Stimulated activated CD4-positive, alpha-beta T cell treated with anti-CD3 and anti-CD28 coated beads, Interleukin-4, amount 100 ng/mL, for 4 hours (primary cell): ENCODE measurements around the gene MTRFR.
A peak's percentile ranks its signal among the peaks of the same experiment; 100 is the strongest.

Experiments
- DNase-seq, 2 experiments: peaks; one replicate each; pipeline ENCODE4 v3.0.0-alpha.2; 2020

The MTRFR gene

GRCh38 chr12:123271001-123271668, 37.9 kb downstream of the MTRFR start:
- DNase-seq, result peak; percentile 72 to 78

- DNase-seq, result no peak
Measured at GRCh38 chr12:123273166-123273565, 39.9 kb downstream of the MTRFR start.

GRCh38 chr12:123278101-123278627, 44.9 kb downstream of the MTRFR start:
- no peak for DNase-seq

- no peak for DNase-seq
Measured at GRCh38 chr12:123280971-123281370, 47.7 kb downstream of the MTRFR start.

DNA sequence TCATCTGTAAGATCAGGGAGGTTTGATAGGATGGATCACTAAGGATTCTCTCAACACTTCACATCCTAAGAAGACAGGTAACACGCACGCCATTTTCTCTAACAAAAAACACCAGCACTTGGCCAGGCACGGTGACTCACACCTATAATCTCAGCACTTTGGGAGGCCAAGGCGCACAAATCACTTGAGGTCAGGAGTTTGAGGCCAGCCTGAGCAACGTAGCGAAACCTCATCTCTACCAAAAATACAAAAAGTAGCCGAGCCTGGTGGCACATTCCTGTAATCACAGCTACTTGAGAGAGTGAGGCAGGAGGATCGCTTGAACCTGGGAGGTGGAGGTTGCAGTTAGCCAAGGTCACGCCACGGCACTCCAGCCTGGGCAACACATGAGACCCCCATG, 48.9 kb downstream of the MTRFR start:
- no peak for DNase-seq

DNA sequence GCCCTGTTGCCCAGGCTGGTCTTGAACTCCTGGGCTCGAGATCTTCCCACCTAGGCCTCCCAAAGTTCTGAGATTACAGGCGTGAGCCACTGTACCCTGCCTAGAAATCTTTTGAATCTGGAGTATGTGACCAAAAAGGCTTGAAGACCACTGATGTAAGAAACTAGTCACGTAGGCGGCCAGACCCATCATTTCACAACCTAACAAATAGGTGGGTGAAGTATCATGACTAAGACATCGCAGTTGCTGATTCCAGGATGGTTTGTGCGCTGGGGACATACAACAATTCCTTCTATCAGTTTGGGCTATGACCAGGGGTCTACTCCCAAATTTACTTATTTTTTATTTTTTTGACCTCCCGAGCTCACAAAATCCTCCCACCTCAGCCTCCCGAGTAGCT, 50.2 kb downstream of the MTRFR start:
- no peak for DNase-seq

- DNase-seq, result no peak
Measured at GRCh38 chr12:123284669-123285068, 51.4 kb downstream of the MTRFR start.

- no peak for DNase-seq
Measured at GRCh38 chr12:123286652-123287373, 53.6 kb downstream of the MTRFR start.

DNA sequence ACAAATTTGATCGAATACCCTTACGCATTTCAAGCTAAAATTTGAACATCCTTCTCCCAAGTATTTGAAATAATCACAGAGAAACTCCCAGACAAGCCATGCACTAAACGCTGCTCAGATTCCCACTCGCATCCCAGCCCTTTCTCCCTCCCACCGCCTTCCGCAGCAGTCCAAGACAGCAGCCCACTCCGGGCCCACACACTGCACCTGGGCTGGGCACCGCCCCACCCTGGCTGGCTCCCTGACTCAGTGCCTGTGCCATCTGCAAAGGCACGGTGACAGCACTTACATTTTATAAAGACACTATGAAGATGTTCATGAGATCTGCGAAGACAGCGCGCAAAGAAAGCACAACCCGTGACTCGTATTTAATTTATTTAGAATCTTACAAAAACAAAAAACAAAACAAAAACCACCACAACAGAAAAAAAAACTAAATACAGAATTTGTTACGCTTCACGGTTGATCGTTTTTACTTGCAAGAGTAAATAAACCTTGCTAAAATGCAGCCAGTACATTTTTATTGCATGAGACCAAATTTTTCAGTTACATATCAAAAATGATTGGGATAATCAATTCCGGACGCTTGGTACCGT, 55.6 kb downstream of the MTRFR start:
- DNase-seq, result no peak

GRCh38 chr12:123289911-123290310, 56.7 kb downstream of the MTRFR start:
- no peak for DNase-seq

DNA sequence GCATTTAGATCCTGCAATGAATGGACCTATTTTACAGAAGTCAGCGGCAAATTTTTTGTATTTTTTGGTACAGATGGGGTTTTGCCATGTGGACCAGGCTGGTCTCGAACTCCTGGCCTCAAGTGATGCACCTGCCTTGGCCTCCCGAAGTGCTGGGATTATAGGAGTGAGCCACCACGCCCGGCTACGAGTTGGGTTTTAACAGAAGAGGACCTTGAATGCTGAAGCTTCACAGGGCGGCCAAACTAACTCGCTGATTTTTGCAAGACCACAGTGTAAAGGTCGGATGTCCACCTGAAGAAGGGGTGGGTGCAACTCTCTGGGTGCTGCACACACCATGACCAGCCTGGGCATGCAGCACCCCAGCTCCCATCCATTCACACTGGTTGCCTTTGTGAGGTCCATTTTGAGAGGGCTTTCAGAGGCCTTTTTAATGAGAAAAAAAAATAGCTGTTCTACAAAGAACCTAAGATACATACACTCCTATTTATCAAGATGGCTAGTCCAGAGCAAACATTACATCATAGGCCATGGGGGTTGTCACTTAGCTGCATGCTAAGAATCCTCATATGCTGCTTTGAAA, 60.0 kb downstream of the MTRFR start:
- DNase-seq, result no peak

- no peak for DNase-seq
Measured at GRCh38 chr12:123305136-123305535, 71.9 kb downstream of the MTRFR start.

DNA sequence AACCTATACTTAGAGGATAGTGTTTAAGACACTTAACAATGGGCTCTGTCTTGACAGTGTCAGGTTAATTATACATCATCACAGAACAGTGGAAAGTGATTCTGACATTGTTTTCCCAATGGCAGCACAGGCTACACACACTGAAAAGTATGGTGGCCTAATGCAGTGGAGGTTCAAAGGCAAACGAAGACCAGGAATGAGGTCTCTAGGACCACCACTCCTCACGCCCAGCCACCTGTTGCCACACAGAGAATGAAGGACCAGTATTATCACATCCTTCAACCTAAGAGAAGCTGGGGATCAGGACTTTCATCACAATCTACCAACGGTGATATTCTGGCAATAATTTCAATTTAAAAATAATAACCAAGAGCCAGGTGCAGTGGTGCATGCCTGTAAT, 73.0 kb downstream of the MTRFR start:
- no peak for DNase-seq
